Stimulated activated naive B cell treated with anti-CD40 and anti-IgM and Interleukin-4, amounts not matched to agents 10 μg/mL and 1 μg/mL and 100 μg/mL, for 72 hours (primary cell): ENCODE results near the gene BPIFA1.

Source experiments
- ATAC-seq, 2 donors: fragments of 150-1000 bp; cut with Tn5 transposase; replicated peaks; 2 replicates each; pipeline ENCODE4 v1.10.0; 2021; ENCODE audit warnings: moderate library complexity in 1 of 2
- DNase-seq: peaks from one replicate; pipeline ENCODE4 v3.0.0; 2021
- H3K27ac Mint-ChIP-seq: one replicate; pipeline ENCODE4 v1.8.0; 2022; ENCODE audit warnings: mild to moderate bottlenecking, mixed read lengths
- H3K27me3 Mint-ChIP-seq, 2 donors: one replicate each; pipeline ENCODE4 v1.8.0; 2022; ENCODE audit warnings: mixed read lengths in 2 of 2
- H3K36me3 Mint-ChIP-seq, 2 donors: one replicate each; pipeline ENCODE4 v1.8.0; 2022; ENCODE audit warnings: mixed read lengths in 2 of 2, mild to moderate bottlenecking in 1 of 2
- H3K4me1 Mint-ChIP-seq, 2 donors: one replicate each; pipeline ENCODE4 v1.8.0; 2022; ENCODE audit warnings: mixed read lengths in 2 of 2, mild to moderate bottlenecking in 1 of 2
- H3K4me3 Mint-ChIP-seq, 2 donors: one replicate each; pipeline ENCODE4 v1.8.0; 2022; ENCODE audit warnings: mild to moderate bottlenecking in 2 of 2, mixed read lengths in 2 of 2, moderate library complexity in 1 of 2
- H3K9me3 Mint-ChIP-seq, 2 donors: one replicate each; pipeline ENCODE4 v1.8.0; 2022; ENCODE audit warnings: mixed read lengths in 2 of 2, mild to moderate bottlenecking in 1 of 2

The BPIFA1 gene

GRCh38 chr20:33277471-33278441 lies 42.0 kb downstream of the BPIFA1 start:
- Mint-ChIP-seq H3K9me3 (no peaks in the 10 kb centered on the region), H3K36me3 (no peaks in the 10 kb centered on the region), H3K27me3 (peaks cover 29 to 36% of the 10 kb centered on the region in 2 donors), H3K4me1 (no peaks in the 10 kb centered on the region), H3K27ac (no peak overlapping the region), H3K4me3 (no peak overlapping the region)
- DNase-seq (no peak), ATAC-seq (no peak)

DNA sequence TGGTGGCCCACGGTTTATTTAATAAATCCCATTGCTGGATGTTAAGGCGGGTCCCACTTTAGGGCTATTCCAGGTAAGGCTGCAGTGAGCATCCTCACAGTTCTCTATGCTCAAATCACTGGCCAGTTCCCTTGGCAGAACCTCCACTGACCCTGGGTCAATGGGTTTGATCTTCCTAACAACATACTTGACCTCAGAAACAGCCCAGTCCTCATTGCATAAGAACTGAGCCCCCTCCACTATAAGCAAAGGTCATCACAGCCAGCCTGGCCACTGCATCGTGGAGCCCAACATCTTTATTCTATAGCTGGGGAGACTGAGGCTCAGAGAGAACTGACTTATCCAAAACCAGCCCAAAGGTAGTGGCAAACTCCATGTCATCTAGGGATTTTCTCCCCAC lies 42.9 kb downstream of the BPIFA1 start:
- Mint-ChIP-seq H3K4me3 (no peak overlapping the region), H3K27ac (no peak overlapping the region), H3K36me3 (no peaks in the 10 kb centered on the region), H3K4me1 (no peaks in the 10 kb centered on the region), H3K9me3 (no peaks in the 10 kb centered on the region), H3K27me3 (peaks cover 33% of the 10 kb centered on the region in 2 donors)
- ATAC-seq (no peak), DNase-seq (no peak)

GRCh38 chr20:33279261-33279910 lies 43.6 kb downstream of the BPIFA1 start:
- Mint-ChIP-seq H3K9me3 (no peaks in the 10 kb centered on the region), H3K36me3 (no peaks in the 10 kb centered on the region), H3K27ac (no peak overlapping the region), H3K4me3 (no peak overlapping the region), H3K4me1 (no peaks in the 10 kb centered on the region), H3K27me3 (peaks cover 33 to 35% of the 10 kb centered on the region in 2 donors)
- DNase-seq (no peak), ATAC-seq (no peak)

DNA sequence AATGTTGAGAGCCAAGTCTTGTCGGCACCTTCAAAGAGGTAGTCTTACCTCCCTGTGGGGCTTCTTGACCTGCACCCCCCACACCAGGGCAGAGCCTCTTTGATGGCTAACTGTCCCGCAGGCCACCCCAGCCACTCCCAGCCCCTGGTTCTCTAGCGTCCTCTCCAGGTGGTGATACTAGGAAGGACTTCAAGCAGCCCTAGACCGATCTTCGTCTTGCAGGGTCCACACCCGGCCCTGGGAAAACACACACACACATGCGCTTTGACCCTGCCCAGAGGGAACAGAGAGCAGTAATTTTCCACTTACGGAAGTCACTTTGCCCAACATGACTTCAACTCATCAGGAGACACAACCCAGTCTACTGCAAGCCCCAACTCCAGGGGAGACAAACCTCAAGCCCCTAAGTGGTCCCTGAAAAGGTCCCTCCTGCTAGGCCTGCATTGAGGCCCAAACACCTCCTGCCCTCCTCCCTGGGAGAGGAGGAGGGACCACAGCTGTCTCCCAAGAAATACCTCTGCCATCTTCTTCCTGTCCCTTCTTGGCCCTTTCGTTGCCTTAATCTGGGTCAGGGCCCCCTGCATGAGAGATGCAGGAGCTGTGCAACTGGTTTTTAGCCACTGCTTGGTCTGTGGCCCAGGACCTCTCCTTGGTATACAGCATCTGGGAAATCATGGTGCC lies 44.3 kb downstream of the BPIFA1 start:
- H3K36me3 Mint-ChIP-seq, result no peaks in the 10 kb centered on the region
- DNase-seq (no peak), ATAC-seq (no peak)
- no peaks in the 10 kb centered on the region for H3K4me1 Mint-ChIP-seq
- H3K27me3 Mint-ChIP-seq, result peaks cover 34 to 39% of the 10 kb centered on the region in 2 donors
- H3K27ac Mint-ChIP-seq, result no peak overlapping the region
- H3K4me3 Mint-ChIP-seq, result no peak overlapping the region
- no peaks in the 10 kb centered on the region for H3K9me3 Mint-ChIP-seq

DNA sequence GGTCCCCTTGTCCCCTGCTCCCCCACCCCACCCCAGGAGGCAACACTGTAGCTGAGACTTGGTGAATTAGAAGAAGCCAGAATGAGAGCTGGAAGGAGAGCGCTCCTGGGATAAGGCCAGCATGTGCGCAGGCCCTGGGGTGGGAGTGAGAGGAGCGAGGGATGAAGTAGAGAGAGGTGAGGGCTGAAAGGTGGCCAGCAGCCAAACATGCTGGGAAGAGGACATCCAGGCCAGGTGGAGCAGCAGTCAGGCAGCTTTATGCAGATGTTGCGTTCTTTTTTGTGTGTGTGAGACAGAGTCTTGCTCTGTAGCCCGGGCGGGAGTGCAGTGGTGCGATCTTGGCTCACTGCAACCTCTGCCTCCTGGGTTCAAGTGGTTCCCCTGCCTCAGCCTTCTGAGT lies 45.0 kb downstream of the BPIFA1 start:
- ATAC-seq (no peak), DNase-seq (no peak)
- peaks cover 35 to 41% of the 10 kb centered on the region in 2 donors for H3K27me3 Mint-ChIP-seq
- no peaks in the 10 kb centered on the region for H3K9me3 Mint-ChIP-seq
- H3K4me3 Mint-ChIP-seq, result no peak overlapping the region
- H3K27ac Mint-ChIP-seq, result no peak overlapping the region
- no peaks in the 10 kb centered on the region for H3K36me3 Mint-ChIP-seq
- H3K4me1 Mint-ChIP-seq, result no peaks in the 10 kb centered on the region

GRCh38 chr20:33281550-33282146 lies 45.9 kb downstream of the BPIFA1 start:
- Mint-ChIP-seq H3K27me3 (peaks cover 30 to 37% of the 10 kb centered on the region in 2 donors), H3K36me3 (no peaks in the 10 kb centered on the region), H3K4me1 (no peaks in the 10 kb centered on the region), H3K9me3 (no peaks in the 10 kb centered on the region), H3K4me3 (no peak overlapping the region), H3K27ac (no peak overlapping the region)
- ATAC-seq (no peak), DNase-seq (no peak)

GRCh38 chr20:33282196-33282934 lies 46.6 kb downstream of the BPIFA1 start:
- ATAC-seq (no peak), DNase-seq (no peak)
- Mint-ChIP-seq H3K9me3 (no peaks in the 10 kb centered on the region), H3K36me3 (no peaks in the 10 kb centered on the region), H3K27ac (no peak overlapping the region), H3K4me3 (no peak overlapping the region), H3K27me3 (peaks cover 34 to 42% of the 10 kb centered on the region in 2 donors), H3K4me1 (no peaks in the 10 kb centered on the region)

DNA sequence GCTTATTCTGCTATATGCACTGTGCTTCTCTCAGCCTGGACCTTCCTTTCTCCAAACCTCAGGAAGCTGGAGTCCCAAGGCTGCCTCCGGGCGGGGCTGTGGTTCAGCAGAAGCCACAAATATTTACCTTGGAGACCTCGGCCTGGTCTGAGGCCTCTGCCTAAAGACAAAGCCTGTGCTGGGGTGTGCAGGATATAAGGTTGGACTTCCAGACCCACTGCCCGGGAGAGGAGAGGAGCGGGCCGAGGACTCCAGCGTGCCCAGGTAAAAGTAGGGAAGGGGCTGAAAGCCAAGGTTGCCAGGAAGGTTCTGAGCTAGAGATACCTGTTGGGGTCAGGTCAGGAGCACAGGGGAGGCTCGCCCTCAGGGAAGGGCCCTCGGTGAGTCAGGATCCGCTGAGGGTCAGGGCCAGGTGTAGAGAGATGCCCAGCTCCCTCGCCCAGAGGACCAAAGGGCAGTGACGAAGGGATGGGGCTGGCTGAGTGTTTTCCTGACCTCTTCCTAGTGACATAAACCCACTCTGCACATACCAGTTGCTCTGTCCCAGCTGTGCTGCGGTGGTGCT lies 47.3 kb downstream of the BPIFA1 start, which contains the start of gene BPIFB1:
Gene BPIFB1 (plus strand): TSS at position 224 of the 565 bp plus-strand sequence. CDS start 2,860 bp downstream, outside the sequence.
- Mint-ChIP-seq H3K4me1 (no peaks in the 10 kb centered on the region), H3K27me3 (peaks cover 27 to 36% of the 10 kb centered on the region in 2 donors), H3K36me3 (no peaks in the 10 kb centered on the region), H3K4me3 (no peak within 1 kb of the TSS), H3K27ac (no peak within 1 kb of the TSS), H3K9me3 (no peaks in the 10 kb centered on the region)
- DNase-seq, result no peak
- no peak for ATAC-seq

GRCh38 chr20:33284284-33284683 lies 48.5 kb downstream of the BPIFA1 start:
- Mint-ChIP-seq H3K9me3 (no peaks in the 10 kb centered on the region), H3K4me3 (no peak overlapping the region), H3K27me3 (peaks cover 29 to 37% of the 10 kb centered on the region in 2 donors), H3K36me3 (no peaks in the 10 kb centered on the region), H3K27ac (no peak overlapping the region), H3K4me1 (no peaks in the 10 kb centered on the region)
- ATAC-seq (no peak), DNase-seq (no peak)

- ATAC-seq, result no peak
- Mint-ChIP-seq H3K4me1 (no peaks in the 10 kb centered on the region), H3K9me3 (no peaks in the 10 kb centered on the region), H3K4me3 (no peak overlapping the region), H3K27ac (no peak overlapping the region), H3K36me3 (no peaks in the 10 kb centered on the region), H3K27me3 (peaks cover 29 to 38% of the 10 kb centered on the region in 2 donors)
- no peak for DNase-seq
Measured at GRCh38 chr20:33284937-33285336, 49.1 kb downstream of the BPIFA1 start.

GRCh38 chr20:33285861-33286495 lies 50.2 kb downstream of the BPIFA1 start:
- H3K9me3 Mint-ChIP-seq, result no peaks in the 10 kb centered on the region
- DNase-seq (no peak), ATAC-seq (no peak)
- H3K27me3 Mint-ChIP-seq, result peaks cover 35 to 36% of the 10 kb centered on the region in 2 donors
- no peak overlapping the region for H3K27ac Mint-ChIP-seq
- no peaks in the 10 kb centered on the region for H3K36me3 Mint-ChIP-seq
- H3K4me3 Mint-ChIP-seq, result no peak overlapping the region
- no peaks in the 10 kb centered on the region for H3K4me1 Mint-ChIP-seq

GRCh38 chr20:33287884-33288283 lies 52.1 kb downstream of the BPIFA1 start:
- DNase-seq, result no peak
- no peak for ATAC-seq
- Mint-ChIP-seq H3K27ac (no peak overlapping the region), H3K4me3 (no peak overlapping the region), H3K4me1 (no peaks in the 10 kb centered on the region), H3K27me3 (peaks cover 41 to 42% of the 10 kb centered on the region in 2 donors), H3K9me3 (no peaks in the 10 kb centered on the region), H3K36me3 (no peaks in the 10 kb centered on the region)

DNA sequence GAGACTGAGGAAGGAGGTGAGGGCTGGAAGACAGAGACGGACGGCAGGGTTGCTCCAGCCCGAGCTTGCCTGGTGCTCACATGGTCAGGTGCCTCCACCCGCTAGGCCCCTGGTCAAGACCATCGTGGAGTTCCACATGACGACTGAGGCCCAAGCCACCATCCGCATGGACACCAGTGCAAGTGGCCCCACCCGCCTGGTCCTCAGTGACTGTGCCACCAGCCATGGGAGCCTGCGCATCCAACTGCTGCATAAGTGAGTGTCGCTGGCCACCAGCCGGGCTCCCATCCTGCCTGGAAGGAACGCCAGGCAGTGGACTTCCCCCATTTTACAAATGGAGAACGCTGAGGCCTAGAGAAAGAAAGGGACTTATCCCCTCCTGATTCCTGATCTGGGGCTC lies 55.1 kb downstream of the BPIFA1 start:
- Mint-ChIP-seq H3K4me1 (no peaks in the 10 kb centered on the region), H3K36me3 (no peaks in the 10 kb centered on the region), H3K27ac (no peak overlapping the region), H3K4me3 (no peak overlapping the region), H3K9me3 (no peaks in the 10 kb centered on the region), H3K27me3 (peaks cover 30 to 37% of the 10 kb centered on the region in 2 donors)
- no peak for ATAC-seq
- no peak for DNase-seq
